ENCODE results near the gene ADM2.

DNA sequence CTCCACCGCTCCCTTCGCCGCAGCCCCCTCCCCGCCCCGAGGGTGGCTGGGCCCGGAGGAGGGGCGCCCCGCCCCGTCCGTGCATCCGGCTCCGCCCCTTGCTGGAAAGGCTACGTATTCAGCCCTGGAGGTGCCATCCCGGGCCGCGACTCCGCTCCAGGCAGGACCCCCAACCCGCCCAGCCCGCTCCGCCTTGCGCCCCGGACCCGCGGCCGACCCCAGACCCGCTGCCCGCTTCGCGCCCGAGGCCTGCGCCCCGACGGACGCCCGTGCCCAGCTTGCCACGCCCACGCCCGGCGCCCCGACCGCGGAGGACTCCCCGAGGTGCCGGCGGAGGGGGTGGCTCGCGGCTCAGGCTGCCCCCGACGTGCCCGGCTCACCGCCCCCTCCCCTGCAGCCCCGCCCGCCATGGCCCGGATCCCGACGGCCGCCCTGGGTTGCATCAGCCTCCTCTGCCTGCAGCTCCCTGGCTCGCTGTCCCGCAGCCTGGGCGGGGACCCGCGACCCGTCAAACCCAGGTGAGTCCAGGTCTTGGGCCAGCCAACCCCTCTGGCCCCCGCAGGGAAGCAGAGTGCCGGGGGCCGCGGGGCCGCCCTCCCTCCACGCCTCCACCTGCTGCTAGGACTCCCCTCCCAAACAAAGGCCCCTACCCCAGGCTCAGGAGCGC is at the start of gene ADM2:
- TF ChIP-seq POLR2A (IDR thresholded peaks at IDR 0.05) (no peak), CTCF (IDR thresholded peaks at IDR 0.05 in 4 of 5, conservative IDR thresholded peaks at IDR 0.05 in 1 of 5) (no peak)
